Measurements from ENCODE around the gene ATP13A3.

- TF ChIP-seq TEAD4 (CRISPR knock-in tag; IDR thresholded peaks at IDR 0.05) (no peak), PRDM15 (CRISPR knock-in tag; IDR thresholded peaks at IDR 0.05) (no peak), ATF2 (CRISPR knock-in tag; IDR thresholded peaks at IDR 0.05; ENCODE audit: borderline replicate concordance, low read depth) (no peak), CTCF (IDR thresholded peaks at IDR 0.05) (no peak), CDX4 (CRISPR knock-in tag; IDR thresholded peaks at IDR 0.05; ENCODE audit: borderline replicate concordance) (no peak), CBFB (CRISPR knock-in tag; IDR thresholded peaks at IDR 0.05; ENCODE audit: low read depth) (no peak)
Observed at GRCh38 chr3:194357681-194358080, 129.1 kb downstream of the ATP13A3 start.

All from WTC11 (cell line).